Dedifferentiated amniotic fluid mesenchymal stem cell (primary cell): ENCODE measurements around the gene KCNMA1.

Experiments
- DNase-seq: peaks from one replicate; pipeline ENCODE4 v3.0.0-alpha.2; 2016; ENCODE audit errors: extremely low spot score

Gene KCNMA1

GRCh38 chr10:77485847-77486246 is 151.8 kb downstream of the KCNMA1 start:
- no peak for DNase-seq

- no peak for DNase-seq
These were observed 155.5 kb downstream of the KCNMA1 start for GRCh38 chr10:77482072-77482471.

- DNase-seq: no peak
These were observed 158.0 kb downstream of the KCNMA1 start for GRCh38 chr10:77479586-77479985.

GRCh38 chr10:77478962-77479359 is 158.6 kb downstream of the KCNMA1 start:
- no peak for DNase-seq

GRCh38 chr10:77478247-77478961 is 159.2 kb downstream of the KCNMA1 start:
- peak; percentile 71 for DNase-seq

- no peak for DNase-seq
These were observed 162.1 kb downstream of the KCNMA1 start for GRCh38 chr10:77475522-77475921.

- DNase-seq: no peak
These were observed 162.7 kb downstream of the KCNMA1 start for GRCh38 chr10:77474939-77475338.

- DNase-seq: no peak
These were observed 163.2 kb downstream of the KCNMA1 start for GRCh38 chr10:77474386-77474785.

- no peak for DNase-seq
These were observed 165.5 kb downstream of the KCNMA1 start for GRCh38 chr10:77472146-77472545.

- no peak for DNase-seq
These were observed 166.5 kb downstream of the KCNMA1 start for GRCh38 chr10:77471069-77471536.

- no peak for DNase-seq
These were observed 170.1 kb downstream of the KCNMA1 start for GRCh38 chr10:77467422-77467963.

- DNase-seq: no peak
These were observed 173.5 kb downstream of the KCNMA1 start for GRCh38 chr10:77463967-77464745.

- no peak for DNase-seq
These were observed 174.1 kb downstream of the KCNMA1 start for GRCh38 chr10:77463499-77463898.

- DNase-seq: no peak
These were observed 175.8 kb downstream of the KCNMA1 start for GRCh38 chr10:77461636-77462296.

- no peak for DNase-seq
These were observed 177.7 kb downstream of the KCNMA1 start for GRCh38 chr10:77459905-77460304.

- DNase-seq: no peak
These were observed 178.5 kb downstream of the KCNMA1 start for GRCh38 chr10:77458986-77459590.

- no peak for DNase-seq
These were observed 179.9 kb downstream of the KCNMA1 start for GRCh38 chr10:77457721-77458120.

GRCh38 chr10:77457266-77457665 is 180.3 kb downstream of the KCNMA1 start:
- no peak for DNase-seq

GRCh38 chr10:77456414-77456813 is 181.2 kb downstream of the KCNMA1 start:
- no peak for DNase-seq

- no peak for DNase-seq
These were observed 182.0 kb downstream of the KCNMA1 start for GRCh38 chr10:77455561-77455960.

GRCh38 chr10:77452952-77453564 is 184.6 kb downstream of the KCNMA1 start:
- no peak for DNase-seq
